ENCODE results near the gene LMTK2.

Gene LMTK2

GRCh38 chr7:98240961-98241673, 134.5 kb downstream of the LMTK2 start:
- DNase-seq: peak; percentile 27

- DNase-seq: no peak
These were observed 135.1 kb downstream of the LMTK2 start for GRCh38 chr7:98241674-98242241.

- DNase-seq: no peak
These were observed 135.7 kb downstream of the LMTK2 start for GRCh38 chr7:98242342-98242741.

GRCh38 chr7:98242934-98243333, 136.3 kb downstream of the LMTK2 start:
- DNase-seq: no peak

- DNase-seq: no peak
These were observed 138.2 kb downstream of the LMTK2 start for GRCh38 chr7:98244871-98245270.

- no peak for DNase-seq
These were observed 141.5 kb downstream of the LMTK2 start for GRCh38 chr7:98248156-98248555.

- DNase-seq: no peak
These were observed 142.4 kb downstream of the LMTK2 start for GRCh38 chr7:98249106-98249505.

GRCh38 chr7:98250789-98251188, 144.1 kb downstream of the LMTK2 start:
- DNase-seq: peak; percentile 36

- DNase-seq: peak; percentile 35
These were observed 144.6 kb downstream of the LMTK2 start for GRCh38 chr7:98251231-98251600.

- DNase-seq: peak; percentile 90
These were observed 145.2 kb downstream of the LMTK2 start, which contains the start of gene TECPR1 for GRCh38 chr7:98251601-98252424. Gene TECPR1 (minus strand): TSS chr7:98252232. CDS start chr7:98246146, 6,086 bp downstream.

GRCh38 chr7:98252425-98253054, 145.9 kb downstream of the LMTK2 start:
- DNase-seq: no peak

- DNase-seq: no peak
These were observed 147.9 kb downstream of the LMTK2 start for GRCh38 chr7:98254516-98254915.

GRCh38 chr7:98254951-98255610, 148.4 kb downstream of the LMTK2 start:
- DNase-seq: peak; percentile 22

GRCh38 chr7:98256431-98256830, 149.8 kb downstream of the LMTK2 start:
- DNase-seq: no peak

- no peak for DNase-seq
These were observed 151.0 kb downstream of the LMTK2 start for GRCh38 chr7:98257701-98258100.

All from stimulated activated CD4-positive, alpha-beta T cell treated with anti-CD3 and anti-CD28 coated beads, Interleukin-4, amount 100 ng/mL, for 24 hours (primary cell).